CD14-positive monocyte (primary cell): ENCODE results near the gene UGT1A10. TPM values are rescaled to one million over a fixed set of nuclear protein-coding genes. Genes with fewer than 3 reads are reported as not detected.

Experiments used
- DNase-seq, 3 donors: peaks; one replicate each; pipeline ENCODE4 v3.0.0-alpha.2; 2011 to 2022
- H2AFZ ChIP-seq: 2 replicates; pipeline ENCODE4 v1.6.0; 2012; ENCODE audit warnings: mild to moderate bottlenecking, low read depth, low read length, inconsistent platforms; ENCODE audit not compliant: insufficient read depth, poor library complexity, severe bottlenecking
- H3K27ac ChIP-seq, 2 donors: 1 replicate in 1 of 2; 2 replicates in 1 of 2; pipeline ENCODE4 v1.5.1; 2012 to 2013; ENCODE audit warnings: low read length in 2 of 2, control low read depth in 1 of 2, inconsistent platforms in 1 of 2, low read depth in 1 of 2, mild to moderate bottlenecking in 1 of 2
- H3K27me3 ChIP-seq, 2 donors: one replicate each; pipeline versions ENCODE4 v1.6.0 to v1.6.1; 2011 to 2013; ENCODE audit warnings: low read length in 2 of 2; ENCODE audit not compliant: control insufficient read depth in 2 of 2, insufficient read depth in 2 of 2
- H3K36me3 ChIP-seq, 2 donors: replicated peaks in 1 of 2; 1 replicate in 1 of 2; 2 replicates in 1 of 2; pipeline versions ENCODE4 v1.5.1 to v1.6.1; 2012 to 2013; ENCODE audit warnings: low read length in 2 of 2, control low read depth in 1 of 2, inconsistent platforms in 1 of 2, mild to moderate bottlenecking in 1 of 2; ENCODE audit not compliant: insufficient read depth in 2 of 2, control insufficient read depth in 1 of 2
- H3K4me1 ChIP-seq, 2 donors: 1 replicate in 1 of 2; 2 replicates in 1 of 2; pipeline versions ENCODE4 v1.5.1 to v1.6.1; 2012 to 2013; ENCODE audit warnings: low read length in 2 of 2, control low read depth in 1 of 2, inconsistent platforms in 1 of 2, mild to moderate bottlenecking in 1 of 2, moderate library complexity in 1 of 2; ENCODE audit not compliant: insufficient read depth in 2 of 2, control insufficient read depth in 1 of 2
- H3K4me2 ChIP-seq: replicated peaks from 2 replicates; pipeline ENCODE3; 2012; ENCODE audit warnings: low read length, moderate library complexity, mild to moderate bottlenecking; ENCODE audit not compliant: poor library complexity, severe bottlenecking; ENCODE audit errors: extremely low read depth
- H3K4me3 ChIP-seq, 3 experiments: fragments of 200-600 bp in 1 of 3; sonication (generic) in 1 of 3; replicated peaks in 1 of 3; 1 replicate in 2 of 3; 2 replicates in 1 of 3; pipeline ENCODE4 v1.5.1; 2011 to 2013; ENCODE audit warnings: low read length in 3 of 3, mild to moderate bottlenecking in 3 of 3, control low read depth in 2 of 3, low read depth in 2 of 3, inconsistent platforms in 1 of 3, moderate library complexity in 1 of 3
- H3K79me2 ChIP-seq: 2 replicates; pipeline ENCODE4 v1.6.0; 2012; ENCODE audit warnings: mild to moderate bottlenecking, control low read depth, inconsistent platforms, low read length, moderate library complexity; ENCODE audit not compliant: insufficient read depth
- H3K9ac ChIP-seq: 2 replicates; pipeline ENCODE4 v1.6.0; 2017; ENCODE audit warnings: low read length, mild to moderate bottlenecking; ENCODE audit not compliant: insufficient read depth, poor library complexity, severe bottlenecking
- H3K9me3 ChIP-seq, 2 donors: replicated peaks in 1 of 2; 1 replicate in 1 of 2; 2 replicates in 1 of 2; pipeline versions ENCODE4 v1.5.1 to v1.6.1; 2012 to 2013; ENCODE audit warnings: low read length in 2 of 2, control low read depth in 1 of 2; ENCODE audit not compliant: control insufficient read depth in 1 of 2, insufficient read depth in 1 of 2
- H4K20me1 ChIP-seq: 2 replicates; pipeline ENCODE4 v1.6.0; 2012; ENCODE audit warnings: mild to moderate bottlenecking, low read length, control low read depth, moderate library complexity; ENCODE audit not compliant: insufficient read depth
- H3K27ac Mint-ChIP-seq, 7 donors: one replicate each; pipeline ENCODE4 v1.8.0; 2020; ENCODE audit warnings: mild to moderate bottlenecking in 7 of 7, mixed read lengths in 7 of 7, moderate library complexity in 6 of 7, inconsistent platforms in 2 of 7
- H3K27me3 Mint-ChIP-seq, 3 donors: one replicate each; pipeline ENCODE4 v1.8.0; 2021 to 2022; ENCODE audit warnings: low read depth in 3 of 3, mild to moderate bottlenecking in 3 of 3, mixed read lengths in 3 of 3, moderate library complexity in 3 of 3, inconsistent platforms in 1 of 3
- H3K36me3 Mint-ChIP-seq, 2 donors: one replicate each; pipeline ENCODE4 v1.8.0; 2020; ENCODE audit warnings: mixed read lengths in 2 of 2, inconsistent platforms in 1 of 2, mild to moderate bottlenecking in 1 of 2
- H3K4me1 Mint-ChIP-seq: one replicate; pipeline ENCODE4 v1.8.0; 2020; ENCODE audit warnings: mild to moderate bottlenecking, mixed read lengths
- H3K4me3 Mint-ChIP-seq, 2 donors: one replicate each; pipeline ENCODE4 v1.8.0; 2020; ENCODE audit warnings: mild to moderate bottlenecking in 2 of 2, mixed read lengths in 2 of 2, moderate library complexity in 1 of 2
- H3K9me3 Mint-ChIP-seq, 7 donors: one replicate each; pipeline ENCODE4 v1.8.0; 2020 to 2022; ENCODE audit warnings: mixed read lengths in 7 of 7, mild to moderate bottlenecking in 6 of 7, moderate library complexity in 6 of 7, inconsistent platforms in 2 of 7
- CTCF ChIP-seq: fragments of 200-600 bp; IDR thresholded peaks from one replicate; pipeline ENCODE4 v1.8.0; 2022; ENCODE audit warnings: antibody characterized with exemption, mild to moderate bottlenecking
- WGBS: methylation state at CpG from one replicate; pipeline ENCODE4 v1.1.5; 2013; ENCODE audit warnings: missing lambda C conversion rate; ENCODE audit not compliant: insufficient coverage; 5-methylcytosine and 5-hydroxymethylcytosine counted together
- intact Hi-C, 2 donors: fragments of 100-400 bp; cut with micrococcal nuclease; formaldehyde crosslinking; loops; one replicate each; pipeline versions ENCODE4 v1.15.0 to v1.15.1; 2023
- polyA plus RNA-seq, 3 donors: library from polyadenylated mRNA; depleted of rRNA in 1 of 3; unstranded in 2 of 3; stranded (reverse) in 1 of 3; fragments of 300-500 nt in 2 of 3; fragments of >200 nt in 1 of 3; fragmentation: Illumina TruSeq in 2 of 3; gene quantifications; 1 replicate in 2 of 3; 2 replicates in 1 of 3; pipeline ENCODE4 v1.2.3, GENCODE V29; 2012 to 2021

UGT1A10 gene
- polyA plus RNA-seq, 3 donors: not detected

DNA sequence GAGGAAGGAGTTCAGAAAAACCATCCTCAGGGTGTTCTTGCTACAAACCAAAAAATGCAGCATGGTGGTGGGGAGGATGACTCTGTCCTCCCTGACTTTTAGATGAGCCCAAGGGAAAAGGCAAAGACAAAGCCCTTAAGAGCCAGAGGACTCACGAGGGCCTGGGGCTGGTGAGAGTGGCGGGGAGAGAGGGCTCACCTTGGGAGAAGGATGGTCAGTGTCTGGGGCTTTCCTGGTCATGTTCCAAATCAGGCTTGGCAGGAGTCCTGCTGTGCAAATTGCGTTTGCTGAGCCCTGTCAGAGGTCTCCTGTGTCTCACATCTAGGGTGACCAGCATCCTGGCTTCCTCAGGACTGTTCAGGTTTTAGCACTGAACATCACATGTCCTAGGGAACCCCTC is 128.5 kb downstream of the UGT1A10 start:
- Histone ChIP-seq H3K4me3 (no peak overlapping the region), H3K79me2 (no peaks in the 10 kb centered on the region), H3K27me3 (no peaks in the 10 kb centered on the region), H4K20me1 (no peaks in the 10 kb centered on the region), H3K4me1 (no peaks in the 10 kb centered on the region), H3K36me3 (no peaks in the 10 kb centered on the region), H3K27ac (no peak overlapping the region), H3K9ac (no peak overlapping the region), H2AFZ (no peak overlapping the region), H3K4me2 (no peak overlapping the region), H3K9me3 (no peaks in the 10 kb centered on the region)
- WGBS: 77% methylated on average over 2 of the region's 3 CpGs
- no peak overlapping the region for H3K4me3 Mint-ChIP-seq
- no peak for TF ChIP-seq CTCF
- H3K27me3 Mint-ChIP-seq: peaks cover 2 to 6% (median 4%) of the 10 kb centered on the region in 3 donors
- no peak for DNase-seq
- H3K36me3 Mint-ChIP-seq: no peaks in the 10 kb centered on the region
- no peak overlapping the region for H3K27ac Mint-ChIP-seq
- peaks cover 0 to 4% (median 1%) of the 10 kb centered on the region in 7 donors for H3K9me3 Mint-ChIP-seq
- no peaks in the 10 kb centered on the region for H3K4me1 Mint-ChIP-seq
- intact Hi-C loops: no loop called here

DNA sequence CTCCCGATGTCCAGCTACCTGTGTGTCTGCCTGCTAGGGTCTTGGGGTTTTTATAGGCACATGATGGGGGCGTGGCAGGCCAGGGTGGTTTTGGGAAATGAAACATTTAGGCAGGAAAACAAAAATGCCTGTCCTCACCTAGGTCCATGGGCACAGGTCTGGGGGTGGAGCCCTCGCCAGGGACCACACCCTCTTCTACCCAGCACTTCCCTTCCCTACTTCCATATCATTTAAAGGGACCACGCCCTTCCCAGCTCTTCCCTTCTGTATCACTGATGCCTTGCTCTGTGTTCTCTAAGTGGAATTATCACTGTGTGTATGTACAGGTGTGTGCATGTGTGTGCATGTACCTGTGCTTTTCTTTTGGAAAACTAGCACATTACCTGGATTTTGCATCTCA is 130.2 kb downstream of the UGT1A10 start:
- Histone ChIP-seq H3K9ac (no peak overlapping the region), H3K27me3 (no peaks in the 10 kb centered on the region), H3K4me2 (no peak overlapping the region), H2AFZ (no peak overlapping the region), H3K79me2 (no peaks in the 10 kb centered on the region), H3K4me1 (no peaks in the 10 kb centered on the region), H3K9me3 (no peaks in the 10 kb centered on the region), H4K20me1 (no peaks in the 10 kb centered on the region), H3K4me3 (no peak overlapping the region), H3K27ac (no peak overlapping the region), H3K36me3 (no peaks in the 10 kb centered on the region)
- no peaks in the 10 kb centered on the region for H3K4me1 Mint-ChIP-seq
- intact Hi-C loops: no loop called here
- peaks cover 0 to 5% (median 1%) of the 10 kb centered on the region in 7 donors for H3K9me3 Mint-ChIP-seq
- DNase-seq: no peak
- H3K27ac Mint-ChIP-seq: no peak overlapping the region
- H3K4me3 Mint-ChIP-seq: no peak overlapping the region
- peaks cover 5 to 6% (median 6%) of the 10 kb centered on the region in 3 donors for H3K27me3 Mint-ChIP-seq
- no peaks in the 10 kb centered on the region for H3K36me3 Mint-ChIP-seq
- TF ChIP-seq CTCF: no peak
- 80% methylated on average over 1 of the region's 4 CpGs for WGBS
